CD14-positive monocyte (primary cell): ENCODE measurements around the gene UNC13C. TPM values are rescaled to one million over a fixed set of nuclear protein-coding genes. Genes with fewer than 3 reads are reported as not detected.

Source experiments
- DNase-seq, 3 donors: peaks; one replicate each; pipeline ENCODE4 v3.0.0-alpha.2; 2011 to 2022
- H2AFZ ChIP-seq: 2 replicates; pipeline ENCODE4 v1.6.0; 2012; ENCODE audit warnings: mild to moderate bottlenecking, low read depth, low read length, inconsistent platforms; ENCODE audit not compliant: insufficient read depth, poor library complexity, severe bottlenecking
- H3K27ac ChIP-seq, 2 donors: 1 replicate in 1 of 2; 2 replicates in 1 of 2; pipeline ENCODE4 v1.5.1; 2012 to 2013; ENCODE audit warnings: low read length in 2 of 2, control low read depth in 1 of 2, inconsistent platforms in 1 of 2, low read depth in 1 of 2, mild to moderate bottlenecking in 1 of 2
- H3K27me3 ChIP-seq, 2 donors: one replicate each; pipeline versions ENCODE4 v1.6.0 to v1.6.1; 2011 to 2013; ENCODE audit warnings: low read length in 2 of 2; ENCODE audit not compliant: control insufficient read depth in 2 of 2, insufficient read depth in 2 of 2
- H3K36me3 ChIP-seq, 2 donors: replicated peaks in 1 of 2; 1 replicate in 1 of 2; 2 replicates in 1 of 2; pipeline versions ENCODE4 v1.5.1 to v1.6.1; 2012 to 2013; ENCODE audit warnings: low read length in 2 of 2, control low read depth in 1 of 2, inconsistent platforms in 1 of 2, mild to moderate bottlenecking in 1 of 2; ENCODE audit not compliant: insufficient read depth in 2 of 2, control insufficient read depth in 1 of 2
- H3K4me1 ChIP-seq, 2 donors: 1 replicate in 1 of 2; 2 replicates in 1 of 2; pipeline versions ENCODE4 v1.5.1 to v1.6.1; 2012 to 2013; ENCODE audit warnings: low read length in 2 of 2, control low read depth in 1 of 2, inconsistent platforms in 1 of 2, mild to moderate bottlenecking in 1 of 2, moderate library complexity in 1 of 2; ENCODE audit not compliant: insufficient read depth in 2 of 2, control insufficient read depth in 1 of 2
- H3K4me2 ChIP-seq: replicated peaks from 2 replicates; pipeline ENCODE3; 2012; ENCODE audit warnings: low read length, moderate library complexity, mild to moderate bottlenecking; ENCODE audit not compliant: poor library complexity, severe bottlenecking; ENCODE audit errors: extremely low read depth
- H3K4me3 ChIP-seq, 3 experiments: fragments of 200-600 bp in 1 of 3; sonication (generic) in 1 of 3; replicated peaks in 1 of 3; 1 replicate in 2 of 3; 2 replicates in 1 of 3; pipeline ENCODE4 v1.5.1; 2011 to 2013; ENCODE audit warnings: low read length in 3 of 3, mild to moderate bottlenecking in 3 of 3, control low read depth in 2 of 3, low read depth in 2 of 3, inconsistent platforms in 1 of 3, moderate library complexity in 1 of 3
- H3K79me2 ChIP-seq: 2 replicates; pipeline ENCODE4 v1.6.0; 2012; ENCODE audit warnings: mild to moderate bottlenecking, control low read depth, inconsistent platforms, low read length, moderate library complexity; ENCODE audit not compliant: insufficient read depth
- H3K9ac ChIP-seq: 2 replicates; pipeline ENCODE4 v1.6.0; 2017; ENCODE audit warnings: low read length, mild to moderate bottlenecking; ENCODE audit not compliant: insufficient read depth, poor library complexity, severe bottlenecking
- H3K9me3 ChIP-seq, 2 donors: replicated peaks in 1 of 2; 1 replicate in 1 of 2; 2 replicates in 1 of 2; pipeline versions ENCODE4 v1.5.1 to v1.6.1; 2012 to 2013; ENCODE audit warnings: low read length in 2 of 2, control low read depth in 1 of 2; ENCODE audit not compliant: control insufficient read depth in 1 of 2, insufficient read depth in 1 of 2
- H4K20me1 ChIP-seq: 2 replicates; pipeline ENCODE4 v1.6.0; 2012; ENCODE audit warnings: mild to moderate bottlenecking, low read length, control low read depth, moderate library complexity; ENCODE audit not compliant: insufficient read depth
- H3K27ac Mint-ChIP-seq, 7 donors: one replicate each; pipeline ENCODE4 v1.8.0; 2020; ENCODE audit warnings: mild to moderate bottlenecking in 7 of 7, mixed read lengths in 7 of 7, moderate library complexity in 6 of 7, inconsistent platforms in 2 of 7
- H3K27me3 Mint-ChIP-seq, 3 donors: one replicate each; pipeline ENCODE4 v1.8.0; 2021 to 2022; ENCODE audit warnings: low read depth in 3 of 3, mild to moderate bottlenecking in 3 of 3, mixed read lengths in 3 of 3, moderate library complexity in 3 of 3, inconsistent platforms in 1 of 3
- H3K36me3 Mint-ChIP-seq, 2 donors: one replicate each; pipeline ENCODE4 v1.8.0; 2020; ENCODE audit warnings: mixed read lengths in 2 of 2, inconsistent platforms in 1 of 2, mild to moderate bottlenecking in 1 of 2
- H3K4me1 Mint-ChIP-seq: one replicate; pipeline ENCODE4 v1.8.0; 2020; ENCODE audit warnings: mild to moderate bottlenecking, mixed read lengths
- H3K4me3 Mint-ChIP-seq, 2 donors: one replicate each; pipeline ENCODE4 v1.8.0; 2020; ENCODE audit warnings: mild to moderate bottlenecking in 2 of 2, mixed read lengths in 2 of 2, moderate library complexity in 1 of 2
- H3K9me3 Mint-ChIP-seq, 7 donors: one replicate each; pipeline ENCODE4 v1.8.0; 2020 to 2022; ENCODE audit warnings: mixed read lengths in 7 of 7, mild to moderate bottlenecking in 6 of 7, moderate library complexity in 6 of 7, inconsistent platforms in 2 of 7
- CTCF ChIP-seq: fragments of 200-600 bp; IDR thresholded peaks from one replicate; pipeline ENCODE4 v1.8.0; 2022; ENCODE audit warnings: antibody characterized with exemption, mild to moderate bottlenecking
- WGBS: methylation state at CpG from one replicate; pipeline ENCODE4 v1.1.5; 2013; ENCODE audit warnings: missing lambda C conversion rate; ENCODE audit not compliant: insufficient coverage; 5-methylcytosine and 5-hydroxymethylcytosine counted together
- intact Hi-C, 2 donors: fragments of 100-400 bp; cut with micrococcal nuclease; formaldehyde crosslinking; loops; one replicate each; pipeline versions ENCODE4 v1.15.0 to v1.15.1; 2023
- polyA plus RNA-seq, 3 donors: library from polyadenylated mRNA; depleted of rRNA in 1 of 3; unstranded in 2 of 3; stranded (reverse) in 1 of 3; fragments of 300-500 nt in 2 of 3; fragments of >200 nt in 1 of 3; fragmentation: Illumina TruSeq in 2 of 3; gene quantifications; 1 replicate in 2 of 3; 2 replicates in 1 of 3; pipeline ENCODE4 v1.2.3, GENCODE V29; 2012 to 2021

UNC13C gene
- polyA plus RNA-seq, 3 donors: not detected

GRCh38 chr15:54032066-54032465, 53.8 kb downstream of the UNC13C start:
- Mint-ChIP-seq H3K4me3 (no peak overlapping the region), H3K4me1 (no peaks in the 10 kb centered on the region), H3K9me3 (peaks cover 0 to 18% (median 6%) of the 10 kb centered on the region in 7 donors), H3K27me3 (peaks cover 0 to 2% (median 0%) of the 10 kb centered on the region in 3 donors), H3K27ac (no peak overlapping the region), H3K36me3 (no peaks in the 10 kb centered on the region)
- Histone ChIP-seq H3K27me3 (no peaks in the 10 kb centered on the region), H4K20me1 (no peaks in the 10 kb centered on the region), H2AFZ (no peak overlapping the region), H3K9me3 (peaks cover 4 to 11% of the 10 kb centered on the region in 2 donors), H3K79me2 (no peaks in the 10 kb centered on the region), H3K4me2 (no peak overlapping the region), H3K4me1 (no peaks in the 10 kb centered on the region), H3K27ac (no peak overlapping the region), H3K4me3 (no peak overlapping the region), H3K36me3 (no peaks in the 10 kb centered on the region), H3K9ac (no peak overlapping the region)
- intact Hi-C loops: no loop called here
- WGBS: no CpG with 5 or more reads among the region's 4 CpGs
- TF ChIP-seq CTCF: no peak
- DNase-seq: no peak

GRCh38 chr15:54033356-54033860, 55.2 kb downstream of the UNC13C start:
- H3K36me3 Mint-ChIP-seq: no peaks in the 10 kb centered on the region
- no peaks in the 10 kb centered on the region for H4K20me1 ChIP-seq
- no peaks in the 10 kb centered on the region for H3K4me1 ChIP-seq
- no peak for DNase-seq
- no peak overlapping the region for H3K27ac ChIP-seq
- H3K27ac Mint-ChIP-seq: no peak overlapping the region
- H2AFZ ChIP-seq: no peak overlapping the region
- no peak overlapping the region for H3K4me3 ChIP-seq
- no peak for TF ChIP-seq CTCF
- no peaks in the 10 kb centered on the region for H3K36me3 ChIP-seq
- H3K9ac ChIP-seq: no peak overlapping the region
- no peaks in the 10 kb centered on the region for H3K27me3 ChIP-seq
- H3K4me1 Mint-ChIP-seq: no peaks in the 10 kb centered on the region
- peaks cover 0 to 14% (median 5%) of the 10 kb centered on the region in 7 donors for H3K9me3 Mint-ChIP-seq
- H3K9me3 ChIP-seq: peaks cover 0 to 9% of the 10 kb centered on the region in 2 donors
- H3K79me2 ChIP-seq: no peaks in the 10 kb centered on the region
- no CpG with 5 or more reads among the region's 3 CpGs for WGBS
- H3K4me2 ChIP-seq: no peak overlapping the region
- intact Hi-C loops: no loop called here
- H3K4me3 Mint-ChIP-seq: no peak overlapping the region
- H3K27me3 Mint-ChIP-seq: no peaks in the 10 kb centered on the region
